ENCODE results near the gene RTKN.
"Not testable (repeated sequence)": the region's sequence is repeated elsewhere in the genome, so short reads cannot be mapped to it uniquely, and the experiment has no call there.

RTKN gene

GRCh38 chr2:74460187-74460586 is 18.4 kb upstream of the RTKN start:
- not testable (repeated sequence) for DNase-seq

- DNase-seq, result not testable (repeated sequence)
Measured at GRCh38 chr2:74459503-74460118, 17.9 kb upstream of the RTKN start.

- no peak for DNase-seq
Measured at GRCh38 chr2:74458938-74459363, 17.2 kb upstream of the RTKN start.

GRCh38 chr2:74458132-74458937 is 16.6 kb upstream of the RTKN start, which contains the start of gene WBP1:
Gene WBP1 (plus strand): TSS chr2:74458438. CDS start chr2:74458603, 165 bp downstream.
- peak; percentile 99 for DNase-seq

GRCh38 chr2:74457549-74458131 is 15.9 kb upstream of the RTKN start:
- peak; percentile 81 for DNase-seq

- DNase-seq, result no peak
Measured at GRCh38 chr2:74457129-74457548, 15.4 kb upstream of the RTKN start.

- DNase-seq, result peak; percentile 97
Measured at GRCh38 chr2:74454654-74455511, 13.1 kb upstream of the RTKN start, which contains the start of gene INO80B. Gene INO80B (plus strand): TSS chr2:74455087. CDS start chr2:74455117, 30 bp downstream.

- no peak for DNase-seq
Measured at GRCh38 chr2:74450570-74451190, 8.9 kb upstream of the RTKN start.

GRCh38 chr2:74448771-74449170 is 7.0 kb upstream of the RTKN start:
- DNase-seq, result no peak

- DNase-seq, result no peak
Measured at GRCh38 chr2:74447230-74447999, 5.7 kb upstream of the RTKN start.

- DNase-seq, result no peak
Measured at GRCh38 chr2:74444498-74445318, 3.0 kb upstream of the RTKN start.

- not testable (repeated sequence) for DNase-seq
Measured at GRCh38 chr2:74442483-74443297, 953 bp upstream of the RTKN start.

GRCh38 chr2:74441170-74441689 is 507 bp downstream of the RTKN start:
- DNase-seq, result no peak

- peak; percentile 96 for DNase-seq
Measured at GRCh38 chr2:74440378-74441169, 1.2 kb downstream of the RTKN start.

- DNase-seq, result peak; percentile 91
Measured at GRCh38 chr2:74439803-74440377, 1.8 kb downstream of the RTKN start.

- DNase-seq, result no peak
Measured at GRCh38 chr2:74439373-74439772, 2.4 kb downstream of the RTKN start.

GRCh38 chr2:74438248-74438647 is 3.5 kb downstream of the RTKN start:
- no peak for DNase-seq

Data from right forelimb (tissue), 1 donor.